ENCODE results near the gene POU3F1.

Gene POU3F1

DNA sequence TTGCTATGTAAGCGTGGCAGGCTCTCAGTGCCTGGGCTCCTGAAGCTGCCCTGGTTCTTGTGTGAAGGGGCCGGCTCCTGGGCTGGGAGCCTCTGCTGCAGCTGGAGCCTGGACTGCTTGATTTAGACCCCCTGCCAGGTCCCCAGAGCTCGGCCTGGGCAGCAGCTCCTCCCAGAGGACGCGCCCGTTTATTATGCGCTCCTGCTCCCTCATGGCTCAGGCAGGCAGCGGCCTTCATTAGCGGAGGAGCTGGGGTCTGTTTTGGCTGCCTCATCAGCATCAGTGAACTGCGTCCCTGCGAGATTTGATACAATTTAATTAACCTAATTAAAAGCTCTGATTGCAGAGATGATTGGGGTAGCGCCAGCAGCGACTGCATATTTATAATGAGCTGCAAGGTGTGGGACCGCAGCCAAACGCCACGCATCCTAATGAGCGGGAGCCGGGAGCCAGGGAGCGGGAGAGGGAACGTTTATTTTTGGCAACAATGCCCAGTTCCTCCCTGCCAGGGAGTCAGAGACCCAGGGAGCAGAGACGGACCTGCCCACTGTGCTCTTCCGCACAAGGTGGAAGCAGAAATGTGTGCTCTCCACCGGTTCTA lies 17.4 kb downstream of the POU3F1 start:
- DNase-seq (ENCODE audit: low read depth in 2 of 2, low spot score in 1 of 2), result no peak

- no peak for DNase-seq (ENCODE audit: low read depth in 2 of 2, low spot score in 1 of 2)
Observed at GRCh38 chr1:38028671-38029070, 17.9 kb downstream of the POU3F1 start.

- no peak for DNase-seq (ENCODE audit: low read depth in 2 of 2, low spot score in 1 of 2)
Observed at GRCh38 chr1:38028105-38028591, 18.4 kb downstream of the POU3F1 start.

DNA sequence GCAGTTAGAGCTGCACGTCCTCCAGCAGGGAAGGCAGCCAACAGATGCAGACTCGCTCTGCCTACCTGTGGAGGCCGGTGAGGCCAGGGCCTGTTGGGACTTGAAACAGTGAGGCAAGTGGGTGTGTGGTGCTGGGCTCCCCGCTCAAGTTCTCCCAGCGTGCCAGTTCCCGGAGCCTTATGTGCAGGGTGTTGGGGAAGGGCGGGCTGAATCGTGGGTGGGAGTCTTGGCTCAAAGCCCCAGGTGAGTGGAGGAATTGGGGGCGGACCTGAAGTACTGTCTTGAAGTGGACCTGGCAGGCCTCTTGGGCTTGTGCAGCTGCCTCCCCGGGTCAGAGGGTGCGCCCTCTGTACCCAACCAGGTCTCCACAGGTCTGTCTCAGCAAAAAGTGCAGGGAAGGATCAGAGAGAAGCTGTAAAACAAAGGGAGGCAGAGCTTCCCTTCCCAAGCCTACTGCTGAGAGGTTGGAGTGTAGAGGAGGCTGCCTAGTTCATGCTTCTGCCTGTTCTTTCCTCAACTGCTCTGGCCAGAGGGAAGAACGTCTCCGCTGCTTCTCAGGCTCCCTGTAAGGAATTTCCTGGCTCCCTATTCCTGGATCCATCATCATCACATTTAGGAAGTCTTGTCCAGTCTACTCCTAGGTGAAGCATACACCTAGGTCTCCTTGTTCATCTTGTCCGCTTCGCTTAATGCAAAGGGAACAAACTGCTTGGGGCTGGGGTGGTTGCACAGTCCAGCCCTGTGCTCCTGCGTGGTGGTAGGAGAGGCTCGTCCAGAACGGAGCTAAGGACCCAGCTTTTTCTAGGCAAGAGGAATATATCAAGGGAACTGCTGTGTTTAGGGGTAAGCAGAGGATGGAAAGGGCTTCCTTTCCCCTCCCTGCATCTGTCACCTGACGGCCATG lies 19.1 kb downstream of the POU3F1 start:
- no peak for DNase-seq (ENCODE audit: low read depth in 2 of 2, low spot score in 1 of 2)

GRCh38 chr1:38026592-38027200 lies 19.9 kb downstream of the POU3F1 start:
- DNase-seq (ENCODE audit: low read depth in 2 of 2, low spot score in 1 of 2), result no peak

- no peak for DNase-seq (ENCODE audit: low read depth in 2 of 2, low spot score in 1 of 2)
Observed at GRCh38 chr1:38025664-38026063, 20.9 kb downstream of the POU3F1 start.

- no peak for DNase-seq (ENCODE audit: low read depth in 2 of 2, low spot score in 1 of 2)
Observed at GRCh38 chr1:38025233-38025632, 21.4 kb downstream of the POU3F1 start.

DNA sequence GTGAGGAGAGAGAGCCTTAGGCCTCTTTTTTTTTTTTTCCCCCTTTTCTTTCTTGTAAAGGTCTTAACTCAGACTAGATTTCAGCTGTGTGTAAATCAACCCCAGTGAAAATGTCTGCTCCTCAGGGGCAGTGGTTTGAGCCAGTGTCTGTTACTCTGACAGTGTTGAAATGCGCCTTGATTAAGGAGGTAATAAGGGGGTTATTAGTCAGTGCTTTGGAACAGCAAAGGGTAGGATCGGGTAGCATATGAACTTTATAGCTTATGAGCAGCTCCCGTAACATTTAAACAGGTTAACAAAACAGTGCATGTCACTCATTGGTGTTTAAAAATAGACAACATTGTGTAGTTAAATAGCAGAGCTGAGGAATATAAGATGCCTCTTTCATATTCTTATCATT lies 23.8 kb downstream of the POU3F1 start:
- no peak for DNase-seq (ENCODE audit: low read depth in 2 of 2, low spot score in 1 of 2)

GRCh38 chr1:38021969-38022368 lies 24.6 kb downstream of the POU3F1 start:
- DNase-seq (ENCODE audit: low read depth in 2 of 2, low spot score in 1 of 2), result no peak

GRCh38 chr1:38020396-38020795 lies 26.2 kb downstream of the POU3F1 start:
- no peak for DNase-seq (ENCODE audit: low read depth in 2 of 2, low spot score in 1 of 2)

DNA sequence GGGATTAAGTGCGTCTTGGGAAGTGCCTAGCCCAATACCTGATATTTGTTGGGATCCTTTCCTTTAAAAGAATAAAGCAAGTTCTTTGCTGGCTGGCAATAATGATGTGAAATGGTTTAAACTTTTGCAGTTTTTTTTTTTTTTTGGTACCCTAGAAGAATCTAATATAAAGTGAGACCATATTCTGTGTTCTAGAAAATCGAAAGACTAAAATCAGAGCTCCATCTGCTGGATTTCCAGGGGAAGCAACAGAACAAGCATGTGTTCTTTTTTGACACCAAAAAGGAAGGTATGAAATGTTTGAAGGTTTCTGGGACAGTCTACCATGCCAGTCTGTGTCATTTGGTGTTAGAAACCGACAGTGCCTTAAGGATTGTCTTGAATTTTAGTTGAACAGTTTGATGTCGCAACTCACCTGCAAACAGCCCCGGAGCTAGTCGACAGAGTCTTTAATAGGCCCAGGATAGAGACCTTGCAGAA lies 27.7 kb downstream of the POU3F1 start:
- DNase-seq (ENCODE audit: low read depth in 2 of 2, low spot score in 1 of 2), result no peak

DNA sequence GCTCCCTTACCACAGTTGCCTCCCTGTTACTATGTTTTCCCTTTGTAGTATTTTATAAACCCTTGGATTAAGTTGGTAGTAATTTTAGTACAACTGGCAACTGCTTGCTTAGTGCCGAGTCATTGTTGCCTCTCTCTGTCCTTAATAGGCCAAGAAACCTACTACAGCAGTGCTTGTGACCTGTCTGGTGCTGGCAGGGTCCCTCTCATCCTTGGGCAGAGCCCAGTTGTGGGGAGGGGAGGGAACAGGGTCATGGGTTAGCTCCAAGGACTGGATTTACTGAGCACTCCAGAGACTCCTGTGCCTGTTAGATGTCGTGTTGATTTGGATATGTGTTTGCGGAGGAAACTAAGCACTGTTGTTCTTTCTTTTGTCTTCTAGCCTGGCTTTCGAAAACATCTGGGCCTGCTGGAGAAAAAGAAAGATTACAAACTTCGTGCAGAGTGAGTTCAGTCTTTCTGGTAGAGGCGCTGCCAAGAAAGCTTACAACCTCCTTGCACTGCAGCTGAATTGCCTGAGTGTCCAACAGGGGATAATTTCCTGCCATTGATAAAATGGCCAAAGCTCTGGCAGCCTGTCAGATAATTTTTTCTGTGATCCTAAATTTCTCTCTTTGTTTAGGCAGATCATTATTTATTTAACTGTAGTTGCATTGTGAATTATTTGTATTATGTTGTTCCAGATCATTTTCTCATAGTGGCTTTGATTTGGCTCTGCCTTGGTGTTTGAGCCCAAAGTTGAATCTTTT lies 30.4 kb downstream of the POU3F1 start:
- no peak for DNase-seq (ENCODE audit: low read depth in 2 of 2, low spot score in 1 of 2)

DNA sequence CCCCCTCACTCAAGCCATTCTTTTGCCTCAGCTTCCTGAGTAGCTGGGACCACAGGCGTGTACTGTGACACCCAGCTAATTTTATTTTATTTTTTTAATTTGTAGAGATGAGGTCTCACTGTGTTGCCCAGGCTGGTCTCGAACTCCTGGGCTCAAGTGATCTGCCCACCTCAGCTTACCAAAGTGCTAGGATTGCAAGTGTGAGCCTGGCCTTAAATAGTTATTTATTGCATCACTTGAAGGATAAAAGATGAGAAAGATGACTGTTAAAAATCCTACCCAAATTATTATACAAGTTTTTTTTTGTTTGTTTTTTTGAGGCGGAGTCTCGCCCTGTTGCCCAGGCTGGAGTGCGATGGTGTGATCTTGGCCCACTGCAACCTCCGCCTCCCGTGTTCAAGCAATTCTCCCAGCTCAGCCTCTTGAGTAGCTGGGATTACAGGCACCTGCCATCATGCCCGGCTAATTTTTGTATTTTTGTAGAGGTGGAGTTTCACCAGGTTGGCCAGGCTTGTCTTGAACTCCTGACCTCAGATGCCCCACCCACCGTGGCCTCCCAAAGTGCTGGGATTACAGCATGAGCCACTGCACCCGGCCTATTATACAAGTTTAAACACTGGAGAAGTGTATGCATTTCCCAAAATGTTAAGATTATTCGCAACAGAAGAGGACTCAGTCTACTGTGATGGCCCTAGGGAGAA lies 31.7 kb downstream of the POU3F1 start:
- no peak for DNase-seq (ENCODE audit: low read depth in 2 of 2, low spot score in 1 of 2)

DNA sequence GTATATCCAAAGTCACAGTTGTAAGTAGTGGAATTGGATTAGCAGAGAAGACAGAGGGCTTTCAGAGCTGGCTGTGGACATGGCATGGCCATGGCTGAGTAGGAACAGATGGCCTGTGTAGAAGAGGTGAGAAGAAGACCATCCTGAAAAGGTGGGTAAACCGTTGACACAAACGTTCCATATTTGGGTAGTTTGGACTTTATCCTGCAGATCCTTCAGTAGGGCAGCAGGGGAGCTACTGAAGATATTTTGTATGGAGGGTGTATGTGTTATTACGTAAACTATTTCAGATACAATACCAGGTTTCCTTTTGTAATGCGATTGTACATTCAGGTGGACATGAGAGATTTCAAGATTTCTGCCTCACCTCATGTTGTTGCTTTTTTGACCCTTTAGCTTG lies 32.4 kb downstream of the POU3F1 start:
- DNase-seq (ENCODE audit: low read depth in 2 of 2, low spot score in 1 of 2), result no peak

DNA sequence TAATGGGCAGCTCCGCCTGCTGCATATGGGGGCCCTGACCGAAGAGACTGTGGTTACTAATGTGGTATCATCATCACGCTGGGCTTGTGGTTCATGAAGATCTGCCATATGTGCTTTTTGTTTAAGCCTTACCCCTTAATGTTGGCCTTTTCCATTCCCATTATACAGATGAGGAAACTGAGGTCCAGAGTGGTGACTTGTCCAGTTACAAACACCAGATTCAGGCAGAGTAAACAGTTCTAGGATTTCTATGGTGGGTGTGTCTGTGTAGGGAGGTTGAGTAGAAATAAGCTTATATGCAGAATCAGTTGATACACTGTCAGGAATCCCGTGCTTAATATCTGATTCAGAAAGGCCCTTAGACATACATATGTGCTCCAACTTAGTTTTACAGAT lies 33.4 kb downstream of the POU3F1 start:
- no peak for DNase-seq (ENCODE audit: low read depth in 2 of 2, low spot score in 1 of 2)

- peak; percentile 64 to 77 for DNase-seq (ENCODE audit: low read depth in 2 of 2, low spot score in 1 of 2)
Observed at GRCh38 chr1:38012363-38013226, 34.0 kb downstream of the POU3F1 start, which contains the start of gene UTP11. UTP11 (plus strand) TSS chr1:38012734; CDS start chr1:38012803, 69 bp downstream.

DNA sequence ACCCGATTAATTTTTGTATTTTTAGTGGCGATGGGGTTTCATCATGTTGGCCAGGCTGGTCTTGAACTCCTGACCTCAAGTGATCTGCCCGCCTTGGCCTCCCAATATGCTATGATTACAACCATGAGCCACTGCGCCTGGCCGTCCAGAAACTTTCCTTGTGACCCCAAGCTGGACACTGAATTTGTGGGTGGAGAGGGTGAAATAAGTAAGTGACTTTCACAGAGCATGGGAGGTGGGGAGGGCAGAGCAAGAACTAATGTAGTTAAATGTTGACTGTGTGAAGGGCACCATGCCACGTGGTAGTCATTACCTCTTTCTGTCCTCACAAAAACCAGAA lies 36.8 kb downstream of the POU3F1 start:
- DNase-seq (ENCODE audit: low read depth in 2 of 2, low spot score in 1 of 2), result no peak

GRCh38 chr1:38009088-38009840 lies 37.3 kb downstream of the POU3F1 start:
- no peak for DNase-seq (ENCODE audit: low read depth in 2 of 2, low spot score in 1 of 2)

Measured in stimulated activated CD8-positive, alpha-beta memory T cell treated with anti-CD3 and anti-CD28 coated beads, Interleukin-4, amount 100 ng/mL, for 1 hour (primary cell).